HG03045 (cell line): Measurements from ENCODE around the gene FYTTD1.

Experiments used
- ATAC-seq: cut with Tn5 transposase; IDR thresholded peaks from one replicate; pipeline ENCODE4 v1.9.1; 2021; ENCODE audit warnings: mild to moderate bottlenecking, moderate library complexity; ENCODE audit not compliant: unreplicated experiment

Gene FYTTD1

GRCh38 chr3:197736491-197737318 is 13.0 kb upstream of the FYTTD1 start, which contains the start of gene RUBCN:
RUBCN (minus strand) TSS chr3:197736904; CDS start chr3:197736719, 185 bp downstream.
- ATAC-seq = peak; percentile 85

- ATAC-seq = no peak
These were observed 12.4 kb upstream of the FYTTD1 start for GRCh38 chr3:197737319-197737649.

GRCh38 chr3:197737749-197738462 is 11.8 kb upstream of the FYTTD1 start:
- no peak for ATAC-seq

- no peak for ATAC-seq
These were observed 6.9 kb upstream of the FYTTD1 start for GRCh38 chr3:197742787-197743186.

- no peak for ATAC-seq
These were observed 3.5 kb upstream of the FYTTD1 start for GRCh38 chr3:197746209-197746608.

GRCh38 chr3:197746801-197747237 is 2.9 kb upstream of the FYTTD1 start:
- no peak for ATAC-seq

- no peak for ATAC-seq
These were observed 927 bp upstream of the FYTTD1 start for GRCh38 chr3:197748597-197749314.

GRCh38 chr3:197749315-197749600 is 425 bp upstream of the FYTTD1 start:
- ATAC-seq = peak; percentile 29

GRCh38 chr3:197750396-197750831 is 731 bp downstream of the FYTTD1 start:
- ATAC-seq = peak; percentile 43

- ATAC-seq = no peak
These were observed 1.4 kb downstream of the FYTTD1 start for GRCh38 chr3:197750858-197751737.

GRCh38 chr3:197752107-197752506 is 2.4 kb downstream of the FYTTD1 start:
- no peak for ATAC-seq

GRCh38 chr3:197753263-197753662 is 3.6 kb downstream of the FYTTD1 start:
- ATAC-seq = no peak

- no peak for ATAC-seq
These were observed 7.0 kb downstream of the FYTTD1 start for GRCh38 chr3:197756704-197757103.

GRCh38 chr3:197758512-197758911 is 8.8 kb downstream of the FYTTD1 start:
- no peak for ATAC-seq

- no peak for ATAC-seq
These were observed 12.1 kb downstream of the FYTTD1 start for GRCh38 chr3:197761784-197762183.

- ATAC-seq = no peak
These were observed 25.6 kb downstream of the FYTTD1 start for GRCh38 chr3:197775317-197775716.

GRCh38 chr3:197782230-197782629 is 32.5 kb downstream of the FYTTD1 start:
- ATAC-seq = no peak

- ATAC-seq = no peak
These were observed 34.4 kb downstream of the FYTTD1 start for GRCh38 chr3:197784019-197784585.

- no peak for ATAC-seq
These were observed 37.7 kb downstream of the FYTTD1 start for GRCh38 chr3:197787412-197787811.

GRCh38 chr3:197789309-197789708 is 39.6 kb downstream of the FYTTD1 start:
- no peak for ATAC-seq
